Right ventricle myocardium superior (tissue), 1 donor: Measurements from ENCODE around the gene ZNF552. TPM values are rescaled to one million over a fixed set of nuclear protein-coding genes. Genes with fewer than 3 reads are reported as not detected.
A peak's percentile ranks its signal among the peaks of the same experiment; 100 is the strongest.
"Not testable (repeated sequence)": the region's sequence is repeated elsewhere in the genome, so short reads cannot be mapped to it uniquely, and the experiment has no call there.

Experiments used
- ATAC-seq: fragments of 200-7000 bp; cut with Tn5 transposase; one replicate; pipeline ENCODE4 v1.9.1; 2020; ENCODE audit warnings: mild to moderate bottlenecking; ENCODE audit not compliant: poor library complexity
- DNase-seq: peaks from one replicate; pipeline ENCODE4 v3.0.0-alpha.2; 2020
- intact Hi-C: fragments of 100-400 bp; cut with DNase I; formaldehyde crosslinking; loops from one replicate; pipeline ENCODE4 v1.11.2; 2022
- total RNA-seq: library from RNA; stranded (reverse); fragmentation: NEBNext Ultra II Directional; extraction: Animal tissue kit (Norgen Biotek cat#: 25700); gene quantifications from one replicate; pipeline ENCODE4 v1.2.1, GENCODE V29; 2021
- donor health status: DM: no; HTN: yes; CAD: no; lungs with severe emphysema.

The ZNF552 gene
- total RNA-seq, 1 donor from 2014 or later = 3.5 TPM

- intact Hi-C loops, DNase-seq, ATAC-seq: not testable (repeated sequence)
These were observed 6.4 kb upstream of the ZNF552 start for GRCh38 chr19:57821095-57821494.

DNA sequence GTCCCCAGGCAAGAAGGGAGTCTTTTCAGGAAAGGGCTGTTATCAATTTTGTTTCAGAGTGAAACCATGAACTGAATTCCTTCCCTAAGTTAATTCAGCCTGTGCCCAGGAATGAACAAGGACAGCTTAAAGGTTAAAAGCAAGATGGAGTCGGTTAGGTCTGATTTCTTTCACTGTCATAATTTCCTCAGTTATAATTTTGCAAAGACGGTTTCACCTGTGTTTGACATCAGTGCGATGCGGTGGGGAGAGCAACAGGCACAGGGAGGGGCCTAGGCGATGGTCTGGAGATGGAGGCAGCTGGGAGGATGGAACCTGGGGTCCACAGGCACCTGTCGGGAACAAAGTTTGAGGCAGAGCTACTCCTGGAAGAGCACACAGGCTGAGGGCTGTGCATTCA is 5.9 kb upstream of the ZNF552 start:
- no peak for ATAC-seq
- no peak for DNase-seq
- intact Hi-C loops = no loop called here

- peak; percentile 88 for ATAC-seq
- DNase-seq = peak; percentile 87
- intact Hi-C loops = no loop called here
These were observed 4.9 kb upstream of the ZNF552 start for GRCh38 chr19:57819475-57820148.

DNA sequence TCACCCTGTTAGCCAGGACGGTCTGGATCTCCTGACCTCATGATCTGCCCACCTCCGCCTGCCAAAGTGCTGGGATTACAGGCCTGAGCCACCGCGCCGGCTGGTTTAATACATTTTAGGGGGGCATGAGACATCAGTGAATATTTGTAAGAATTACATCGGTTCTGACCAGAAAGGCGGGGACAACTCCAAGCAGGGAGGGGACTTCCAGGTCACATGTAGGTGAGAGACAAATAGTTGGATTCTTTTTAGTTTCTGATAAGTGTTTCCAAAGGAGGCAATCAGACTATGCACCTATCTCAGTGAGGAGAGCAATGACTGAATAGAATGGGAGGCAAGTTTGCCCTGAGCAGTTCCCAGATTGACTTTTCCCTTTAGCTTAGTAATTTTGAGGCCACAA is 3.7 kb upstream of the ZNF552 start:
- DNase-seq (no peak), ATAC-seq (no peak)
- intact Hi-C loops = no loop called here

- ATAC-seq (no peak), DNase-seq (no peak)
- intact Hi-C loops = no loop called here
These were observed 3.3 kb upstream of the ZNF552 start for GRCh38 chr19:57817976-57818375.

GRCh38 chr19:57816652-57817051 is 1.9 kb upstream of the ZNF552 start:
- no peak for ATAC-seq
- intact Hi-C loops = no loop called here
- DNase-seq = no peak

DNA sequence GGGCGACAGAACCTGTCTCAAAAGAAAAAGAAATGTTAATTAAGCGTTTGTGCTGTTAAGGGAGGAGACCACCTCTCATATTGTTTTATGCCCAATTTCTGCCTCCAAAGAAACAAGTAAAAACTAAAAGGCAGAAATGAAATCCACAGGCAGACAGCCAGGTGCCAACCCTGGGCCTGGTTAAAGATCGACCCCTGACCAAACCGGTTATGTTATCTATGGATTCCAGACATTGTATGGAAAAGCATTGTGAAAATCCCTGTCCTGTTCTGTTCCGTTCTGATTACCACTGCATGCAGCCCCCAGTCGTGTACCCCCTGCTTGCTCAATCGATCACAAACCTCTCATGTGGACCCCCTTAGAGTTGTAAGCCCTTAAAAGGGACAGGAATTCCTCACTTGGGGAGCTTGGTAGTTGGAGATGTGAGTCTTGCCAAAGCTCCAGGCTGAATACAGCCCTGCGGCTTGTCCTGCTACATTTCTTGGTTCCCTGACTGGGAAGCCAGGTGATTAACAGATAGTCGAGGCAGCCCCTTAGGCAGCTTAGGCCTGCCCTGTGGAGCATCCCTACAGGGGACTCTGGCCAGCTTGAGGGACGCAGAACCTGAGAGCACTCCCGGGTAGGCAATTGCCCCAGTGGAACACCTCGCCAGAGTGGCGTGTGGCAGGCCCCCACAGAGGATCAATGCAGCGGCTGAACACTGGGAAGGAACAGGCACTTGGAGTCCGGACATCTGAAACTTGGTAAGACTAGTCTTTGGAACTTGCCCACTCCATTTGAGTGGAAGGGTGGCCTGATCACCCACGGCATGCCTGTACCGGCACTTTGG is 748 bp upstream of the ZNF552 start:
- no peak for ATAC-seq
- DNase-seq = no peak
- intact Hi-C loops = no loop called here

- intact Hi-C loops = no loop called here
- ATAC-seq (peak; percentile 30), DNase-seq (no peak)
These were observed 701 bp downstream of the ZNF552 start for GRCh38 chr19:57813919-57814504.

- ATAC-seq, intact Hi-C loops, DNase-seq: not testable (repeated sequence)
These were observed 1.5 kb downstream of the ZNF552 start for GRCh38 chr19:57812975-57813820.

GRCh38 chr19:57812226-57812625 is 2.5 kb downstream of the ZNF552 start:
- no peak for DNase-seq
- intact Hi-C loops = no loop called here
- ATAC-seq = no peak

GRCh38 chr19:57810410-57811295 is 4.1 kb downstream of the ZNF552 start:
- DNase-seq, ATAC-seq, intact Hi-C loops: not testable (repeated sequence)

- DNase-seq = no peak
- intact Hi-C loops = no loop called here
- ATAC-seq = no peak
These were observed 7.2 kb downstream of the ZNF552 start for GRCh38 chr19:57807541-57807940.

- no peak for DNase-seq
- intact Hi-C loops = no loop called here
- ATAC-seq = peak; percentile 42
These were observed 11.0 kb downstream of the ZNF552 start for GRCh38 chr19:57803594-57804325.

GRCh38 chr19:57803265-57803593 is 11.5 kb downstream of the ZNF552 start:
- intact Hi-C loops = no loop called here
- ATAC-seq = peak; percentile 13
- DNase-seq = no peak

DNA sequence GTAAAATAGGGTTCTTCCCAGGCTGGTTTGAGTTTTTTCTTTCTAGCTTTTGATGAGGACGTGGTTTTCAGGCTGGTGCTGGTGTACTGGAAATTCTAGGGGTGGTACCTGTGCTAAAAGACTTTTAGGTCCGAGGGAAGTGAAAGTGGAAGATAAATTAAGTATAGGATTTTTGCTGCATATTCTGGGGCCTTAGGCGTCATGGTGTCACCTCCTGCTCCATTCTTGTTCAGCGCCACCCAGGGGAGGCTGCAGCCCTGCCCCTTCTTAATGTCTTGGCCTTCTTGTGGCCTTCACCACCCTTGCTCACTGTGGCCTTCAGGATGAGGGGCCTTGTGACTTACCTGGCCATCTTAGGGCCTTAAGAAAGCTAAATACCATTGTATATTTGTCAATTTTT is 12.4 kb downstream of the ZNF552 start:
- intact Hi-C loops = no loop called here
- ATAC-seq (no peak), DNase-seq (no peak)

GRCh38 chr19:57800696-57801095 is 14.0 kb downstream of the ZNF552 start:
- ATAC-seq (no peak), DNase-seq (no peak)
- intact Hi-C loops = no loop called here

DNA sequence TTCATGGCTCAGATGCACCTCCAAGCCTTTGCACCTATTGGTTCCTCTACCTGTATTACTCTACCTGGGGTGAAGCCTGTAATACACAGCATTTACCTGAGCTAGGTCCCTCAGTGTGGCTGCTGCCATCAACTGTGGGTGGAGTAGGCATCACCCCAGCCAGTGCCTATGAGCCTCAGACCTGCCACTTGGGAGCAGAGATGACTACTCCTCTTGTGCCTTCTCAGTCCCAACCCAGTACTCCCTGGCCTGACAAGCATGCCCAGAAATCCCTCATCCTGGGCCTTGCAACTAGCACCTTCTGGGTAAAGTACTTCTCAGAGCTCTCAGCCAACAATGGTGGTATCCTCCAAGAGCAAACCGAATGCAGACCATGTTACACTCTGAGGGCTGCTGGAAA is 18.1 kb downstream of the ZNF552 start:
- DNase-seq, intact Hi-C loops, ATAC-seq: not testable (repeated sequence)
